GM18508 (cell line): ENCODE data around the gene TMEM119.

Experiments used
- ATAC-seq: cut with Tn5 transposase; IDR thresholded peaks from one replicate; pipeline ENCODE4 v1.9.1; 2021; ENCODE audit warnings: moderate number of reproducible peaks; ENCODE audit not compliant: insufficient read depth, unreplicated experiment

The TMEM119 gene

GRCh38 chr12:108597559-108598471 lies at the start of gene TMEM119:
Gene TMEM119 (minus strand): TSS chr12:108598084. CDS start chr12:108592383, 5,701 bp downstream.
- ATAC-seq = no peak

GRCh38 chr12:108646600-108647579 lies 49.0 kb upstream of the TMEM119 start:
- ATAC-seq = no peak

- no peak for ATAC-seq
Measured at GRCh38 chr12:108645686-108646599, 48.1 kb upstream of the TMEM119 start.

- ATAC-seq = no peak
Measured at GRCh38 chr12:108644811-108645120, 46.9 kb upstream of the TMEM119 start.

GRCh38 chr12:108643941-108644810 lies 46.3 kb upstream of the TMEM119 start:
- ATAC-seq = no peak

GRCh38 chr12:108642899-108643654 lies 45.2 kb upstream of the TMEM119 start:
- ATAC-seq = no peak

- ATAC-seq = no peak
Measured at GRCh38 chr12:108642269-108642870, 44.5 kb upstream of the TMEM119 start.

- ATAC-seq = no peak
Measured at GRCh38 chr12:108641446-108642268, 43.8 kb upstream of the TMEM119 start.

- ATAC-seq = no peak
Measured at GRCh38 chr12:108640802-108641445, 43.0 kb upstream of the TMEM119 start.

- ATAC-seq = no peak
Measured at GRCh38 chr12:108638997-108639822, 41.3 kb upstream of the TMEM119 start.

- ATAC-seq = no peak
Measured at GRCh38 chr12:108638141-108638827, 40.4 kb upstream of the TMEM119 start.

GRCh38 chr12:108637222-108637971 lies 39.5 kb upstream of the TMEM119 start:
- no peak for ATAC-seq

GRCh38 chr12:108635997-108636808 lies 38.3 kb upstream of the TMEM119 start:
- ATAC-seq = no peak
